GM21515 (cell line): ENCODE data around the gene INSM1.

Experiments
- ATAC-seq: cut with Tn5 transposase; IDR thresholded peaks from one replicate; pipeline ENCODE4 v1.9.1; 2021; ENCODE audit not compliant: unreplicated experiment

Gene INSM1

DNA sequence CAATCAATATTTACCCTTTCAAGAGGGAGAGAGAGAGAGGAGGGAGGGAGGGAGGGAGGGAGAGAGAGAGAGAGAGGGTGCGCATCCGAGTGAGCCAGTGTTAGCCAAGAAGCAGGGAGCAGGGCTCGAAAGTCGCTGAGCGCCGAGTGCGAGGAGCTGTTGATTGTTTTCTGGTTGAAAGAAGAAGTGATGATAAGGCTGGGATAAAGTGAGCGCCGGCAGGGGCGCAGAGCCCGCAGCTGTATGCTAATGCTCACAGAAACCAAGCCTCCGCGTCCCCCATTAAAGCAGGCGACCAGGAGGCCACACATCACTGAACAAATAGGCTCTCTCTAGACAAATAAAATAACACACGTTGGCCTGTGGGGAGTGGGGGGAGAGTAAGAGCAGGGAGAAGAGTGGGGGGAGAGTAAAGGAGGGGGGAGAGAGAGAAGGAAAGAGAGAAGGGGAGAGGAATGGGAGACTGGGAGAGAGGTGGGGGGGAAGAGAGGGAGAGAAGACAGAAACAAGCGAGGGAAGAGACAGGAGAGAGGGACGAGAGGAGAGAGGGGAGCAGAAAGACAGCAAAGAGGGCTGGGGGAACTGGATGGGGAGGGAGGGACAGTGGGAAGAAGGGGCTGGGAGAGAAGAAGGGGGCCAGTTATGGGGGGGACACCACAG, 5.0 kb upstream of the INSM1 start:
- no peak for ATAC-seq

GRCh38 chr20:20363434-20363798, 4.5 kb upstream of the INSM1 start:
- no peak for ATAC-seq

DNA sequence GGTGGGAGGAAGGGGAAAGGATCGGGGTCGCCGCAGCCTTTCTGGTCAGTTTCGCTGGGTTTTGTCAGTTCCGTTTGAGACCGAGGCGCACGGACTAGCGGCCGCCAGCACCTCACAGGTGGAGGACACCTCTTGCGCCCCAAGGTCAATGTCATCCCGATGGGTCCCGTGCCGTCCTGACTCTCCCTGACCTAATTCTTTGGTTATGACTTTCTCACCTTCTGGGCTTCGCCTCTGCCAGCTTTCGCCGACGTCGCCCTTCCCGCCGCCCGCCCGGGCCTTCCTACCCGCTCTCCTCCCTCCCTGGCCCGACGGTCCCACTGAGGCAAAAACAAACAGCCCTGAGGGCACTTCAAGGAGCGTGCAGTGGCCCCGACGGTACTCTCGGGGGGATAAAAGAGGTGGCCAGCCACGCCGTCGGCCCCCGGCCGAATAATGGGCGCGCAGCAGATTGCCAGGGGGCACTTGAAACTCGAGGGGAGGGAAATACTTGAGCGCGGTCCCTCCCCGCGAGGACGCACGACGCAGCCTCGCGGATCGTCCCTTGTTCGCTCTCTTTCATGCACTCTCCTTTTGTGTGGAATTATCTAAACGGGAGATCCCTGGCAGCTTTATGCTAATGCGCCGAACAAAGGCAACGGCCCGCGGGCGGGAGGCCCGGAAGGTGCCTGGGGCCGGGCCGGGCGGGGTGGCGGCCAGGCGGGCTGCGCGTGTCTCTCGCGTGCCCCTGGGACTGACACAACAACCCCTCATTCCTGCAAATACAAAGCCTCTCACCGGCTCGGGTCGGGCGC, 3.9 kb upstream of the INSM1 start:
- ATAC-seq: no peak

DNA sequence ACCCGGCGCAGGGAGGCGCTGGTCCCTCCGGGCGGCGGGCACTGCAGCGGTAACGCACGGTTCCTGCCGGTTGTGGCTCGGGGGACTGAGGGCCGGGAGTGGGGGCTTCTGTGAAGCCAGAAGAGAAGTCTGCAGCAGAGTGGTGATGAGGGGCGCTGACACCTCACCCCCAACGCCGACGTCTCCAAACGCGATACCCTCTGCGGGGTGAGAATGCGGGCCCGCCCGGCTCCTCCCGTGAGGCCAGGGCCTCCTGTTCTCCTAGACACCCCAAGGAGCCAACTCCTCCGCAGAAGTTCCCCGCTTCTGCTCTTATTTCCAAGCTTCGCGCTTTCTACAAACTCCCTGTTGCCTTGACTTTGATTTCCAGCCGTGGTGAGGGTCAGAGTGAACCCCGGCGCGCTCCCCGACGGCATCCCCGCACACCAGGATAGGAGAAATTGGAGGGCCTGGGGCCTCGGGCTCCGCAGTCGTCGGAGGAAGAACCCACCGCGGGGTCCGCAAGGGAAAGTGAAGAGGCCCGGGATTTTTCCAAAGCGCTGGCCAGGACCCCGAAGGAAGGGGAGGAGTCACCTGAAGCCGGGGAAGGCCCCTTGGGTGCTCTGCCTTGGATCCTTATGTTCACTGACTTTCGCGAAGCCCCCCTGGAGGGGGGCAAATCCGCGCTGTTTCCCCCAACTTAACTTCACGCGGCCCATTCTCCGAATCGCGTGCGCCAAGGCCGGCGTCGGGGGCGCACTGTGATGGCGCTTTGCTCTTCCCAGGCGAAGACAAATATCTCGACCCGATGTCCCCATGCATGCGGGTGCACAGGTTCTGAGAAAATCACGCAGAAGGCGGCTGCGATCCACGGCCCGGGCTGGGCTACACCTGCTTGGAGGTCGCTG, 3.1 kb upstream of the INSM1 start:
- no peak for ATAC-seq

DNA sequence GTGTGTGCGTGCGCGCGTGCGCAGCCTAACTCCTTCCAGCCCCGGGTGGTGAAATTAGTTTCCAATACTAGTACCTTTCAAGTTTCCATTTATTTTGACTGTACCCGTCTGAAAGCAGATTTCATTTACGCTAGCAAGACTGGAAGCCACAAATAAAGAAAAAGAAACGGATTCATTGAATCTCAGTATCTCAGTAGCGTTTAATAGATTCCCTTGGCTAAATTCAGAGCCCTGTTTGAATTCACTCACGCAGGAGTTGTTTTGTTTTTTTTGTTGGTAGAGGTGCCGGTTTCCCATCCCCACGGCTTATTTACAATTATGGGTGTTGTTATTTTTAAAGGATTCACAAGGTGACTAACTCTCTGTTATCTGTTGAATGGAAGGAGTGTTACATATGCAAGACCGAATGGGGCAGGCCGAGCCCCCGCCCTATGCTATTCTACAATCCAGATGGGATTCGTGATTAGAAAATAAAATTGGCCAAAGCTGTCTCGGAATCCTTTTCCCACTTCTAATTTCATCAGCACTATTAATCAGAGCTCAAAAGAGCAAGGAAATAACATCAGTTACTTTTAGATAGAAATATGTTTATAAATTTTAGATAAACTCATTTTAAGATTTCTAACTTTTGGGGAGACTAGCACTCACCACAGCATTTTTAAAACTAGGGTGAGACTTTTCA, 2.3 kb upstream of the INSM1 start:
- no peak for ATAC-seq

DNA sequence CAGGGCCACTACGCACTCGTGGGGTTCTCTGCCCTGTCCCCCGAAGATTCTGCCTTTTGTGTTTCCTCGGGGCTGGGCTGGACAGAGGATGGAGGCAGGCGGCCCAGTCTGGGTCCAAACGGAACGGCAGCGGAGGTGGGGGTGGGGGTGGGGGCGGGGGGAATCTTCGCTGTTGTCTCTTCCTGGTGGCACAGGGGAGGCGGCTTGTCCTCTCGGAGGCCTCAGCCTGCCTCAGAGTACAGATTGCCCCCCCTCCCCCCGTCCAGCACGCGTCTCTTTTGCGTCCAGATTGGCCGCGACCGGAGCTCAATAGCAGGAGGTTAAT, 1.4 kb upstream of the INSM1 start:
- no peak for ATAC-seq

- ATAC-seq: no peak
These were observed 879 bp upstream of the INSM1 start for GRCh38 chr20:20366876-20367574.

GRCh38 chr20:20368418-20369249, 730 bp downstream of the INSM1 start:
- no peak for ATAC-seq

DNA sequence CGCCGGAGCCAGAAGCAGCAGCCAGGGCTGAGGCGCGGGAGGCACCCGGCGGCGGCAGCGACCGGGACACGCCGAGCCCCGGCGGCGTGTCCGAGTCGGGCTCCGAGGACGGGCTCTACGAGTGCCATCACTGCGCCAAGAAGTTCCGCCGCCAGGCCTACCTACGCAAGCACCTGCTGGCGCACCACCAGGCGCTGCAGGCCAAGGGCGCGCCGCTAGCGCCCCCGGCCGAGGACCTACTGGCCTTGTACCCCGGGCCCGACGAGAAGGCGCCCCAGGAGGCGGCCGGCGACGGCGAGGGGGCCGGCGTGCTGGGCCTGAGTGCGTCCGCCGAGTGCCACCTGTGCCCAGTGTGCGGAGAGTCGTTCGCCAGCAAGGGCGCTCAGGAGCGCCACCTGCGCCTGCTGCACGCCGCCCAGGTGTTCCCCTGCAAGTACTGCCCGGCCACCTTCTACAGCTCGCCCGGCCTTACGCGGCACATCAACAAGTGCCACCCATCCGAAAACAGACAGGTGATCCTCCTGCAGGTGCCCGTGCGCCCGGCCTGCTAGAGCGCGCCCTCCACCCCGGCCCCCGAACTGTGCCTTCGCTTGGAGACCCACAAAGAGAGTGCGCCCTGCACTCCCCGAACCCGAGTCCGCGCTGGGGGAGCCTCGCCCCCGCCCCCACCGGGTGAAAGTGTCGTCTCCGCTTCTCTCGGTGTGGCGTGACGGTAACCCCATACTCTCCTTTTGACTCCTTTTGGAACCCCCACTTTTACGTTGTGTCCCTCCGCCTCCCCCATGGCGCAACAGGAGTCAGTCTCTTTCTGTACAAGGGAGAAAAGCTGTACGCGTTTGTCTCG, 1.6 kb downstream of the INSM1 start:
- no peak for ATAC-seq

DNA sequence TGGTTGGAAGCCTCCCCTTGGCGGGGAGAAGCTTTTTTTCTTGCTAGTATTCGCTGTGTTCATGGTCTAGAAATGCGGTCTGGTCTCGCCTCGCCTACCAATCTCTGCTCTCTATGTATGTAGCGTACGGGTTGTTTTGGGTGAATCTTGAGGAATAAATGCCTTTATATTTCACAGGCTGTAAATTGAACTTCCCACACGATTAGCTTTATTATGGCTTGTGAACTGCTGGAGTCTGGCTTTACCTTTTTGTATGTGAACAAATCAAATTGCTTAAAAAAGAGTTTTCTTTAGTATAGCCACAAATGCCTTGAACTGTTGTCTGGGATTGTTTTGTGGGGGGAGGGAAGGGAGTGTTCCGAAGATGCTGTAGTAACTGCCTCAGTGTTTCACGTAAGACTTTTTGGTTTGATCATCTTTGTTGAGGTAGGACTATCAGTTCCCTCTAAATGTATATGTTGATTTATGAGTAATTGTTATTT, 2.2 kb downstream of the INSM1 start:
- no peak for ATAC-seq

GRCh38 chr20:20371083-20371482, 3.2 kb downstream of the INSM1 start:
- ATAC-seq: no peak

- ATAC-seq: no peak
These were observed 3.8 kb downstream of the INSM1 start for GRCh38 chr20:20371681-20372080.

DNA sequence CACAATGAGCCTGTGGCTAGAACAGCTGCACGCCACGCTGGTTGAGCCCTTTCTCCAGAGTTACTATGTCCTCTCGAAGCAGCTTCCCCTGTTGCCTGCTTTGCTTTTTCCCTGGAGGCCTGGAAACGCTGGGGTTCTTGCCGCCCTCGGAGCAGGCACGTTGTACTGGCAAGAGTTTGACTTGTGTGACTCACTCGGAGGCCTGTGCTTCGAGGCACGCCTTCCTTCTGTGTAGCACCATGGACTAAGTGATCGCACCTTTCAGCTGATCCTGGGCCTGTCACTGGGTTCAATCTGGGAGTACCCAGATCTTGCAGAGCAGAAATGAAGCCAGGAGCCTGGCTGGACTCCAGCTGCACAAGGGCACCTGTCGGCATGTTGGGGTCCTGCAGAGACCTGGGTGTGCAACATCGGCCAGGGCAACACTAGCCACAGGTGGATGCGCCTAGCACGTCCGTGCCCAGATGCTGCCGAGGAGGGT, 5.2 kb downstream of the INSM1 start:
- ATAC-seq: no peak

GRCh38 chr20:20375862-20376261, 8.0 kb downstream of the INSM1 start:
- ATAC-seq: no peak

- ATAC-seq: no peak
These were observed 18.3 kb downstream of the INSM1 start for GRCh38 chr20:20386192-20386591.

DNA sequence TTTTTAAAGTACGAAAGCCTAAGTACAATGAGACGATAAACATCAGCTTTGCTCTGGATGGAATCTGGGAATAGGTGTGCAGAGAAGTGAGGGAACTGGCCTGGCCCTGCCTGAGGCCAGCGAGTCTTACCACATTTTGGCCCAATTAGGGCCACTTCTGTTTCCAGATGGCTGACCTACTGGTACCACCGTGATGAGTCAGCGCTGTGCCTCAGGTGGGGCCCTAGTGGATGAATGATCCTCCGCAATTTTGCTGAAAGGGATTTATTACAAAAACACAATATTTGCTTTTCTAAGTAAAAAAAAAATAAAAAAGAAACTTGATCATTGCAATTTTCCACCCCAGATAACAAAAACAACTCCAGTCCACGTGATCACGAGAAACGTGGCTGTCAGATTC, 22.5 kb downstream of the INSM1 start:
- no peak for ATAC-seq

DNA sequence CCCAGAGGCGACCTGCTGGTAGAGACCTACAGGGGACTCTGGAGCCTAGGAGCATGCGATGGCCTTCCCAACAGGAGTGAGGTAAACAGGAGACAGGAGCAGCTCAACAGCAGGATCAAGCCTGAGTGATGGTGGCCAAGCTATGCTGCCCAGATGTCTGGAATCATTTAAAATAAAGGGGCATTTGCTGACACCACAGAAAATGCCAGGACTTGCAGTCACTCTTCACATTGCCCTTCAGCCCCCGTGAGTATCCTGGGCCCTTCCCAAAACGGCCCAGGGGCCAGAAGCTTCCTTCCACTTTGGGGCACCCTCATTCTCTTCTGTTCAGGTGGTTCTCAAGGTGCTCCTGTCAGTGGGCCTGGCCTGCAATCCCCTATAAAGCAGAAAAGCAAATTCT, 23.2 kb downstream of the INSM1 start:
- no peak for ATAC-seq

DNA sequence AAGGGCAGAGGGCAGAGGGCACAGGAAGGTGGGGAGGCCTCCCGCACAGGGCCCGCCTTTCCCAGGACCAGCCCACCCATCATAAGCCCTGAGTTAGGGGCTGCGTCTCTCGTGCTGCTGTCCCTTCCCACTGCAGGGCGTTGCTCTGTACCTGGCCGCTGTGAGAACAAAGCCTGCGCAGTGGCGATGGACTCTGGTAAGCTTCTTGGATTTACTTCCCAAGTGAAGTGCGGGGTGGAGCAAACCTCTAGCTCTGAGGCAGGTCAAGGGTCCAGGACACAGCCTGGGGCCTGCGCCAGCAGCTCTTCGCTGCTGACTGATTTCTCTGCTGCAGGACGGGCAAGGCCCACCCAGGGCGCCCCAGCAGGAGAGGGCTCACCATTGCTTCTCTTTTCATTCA, 23.9 kb downstream of the INSM1 start:
- ATAC-seq: no peak
